Measurements from ENCODE around the gene PRKCZ.

DNA sequence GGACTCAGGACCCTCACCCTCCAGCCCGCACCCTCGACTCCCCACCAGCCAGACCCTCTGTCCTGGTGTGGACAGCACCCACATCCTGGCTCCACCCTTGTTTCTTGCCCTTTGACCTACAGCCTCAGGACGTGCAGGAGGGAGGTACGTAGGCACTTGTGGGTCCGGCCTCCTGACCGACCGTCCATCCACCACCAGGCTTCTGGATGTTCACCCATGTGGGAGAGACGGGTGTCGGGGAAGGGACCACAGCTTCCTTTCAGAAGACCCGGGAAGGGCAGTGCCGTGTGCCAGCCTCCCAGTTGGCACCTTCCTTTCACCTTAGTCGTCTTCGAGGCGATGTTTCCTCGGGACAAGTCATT is 61.4 kb downstream of the PRKCZ start:
- TF ChIP-seq, protein P1, sequence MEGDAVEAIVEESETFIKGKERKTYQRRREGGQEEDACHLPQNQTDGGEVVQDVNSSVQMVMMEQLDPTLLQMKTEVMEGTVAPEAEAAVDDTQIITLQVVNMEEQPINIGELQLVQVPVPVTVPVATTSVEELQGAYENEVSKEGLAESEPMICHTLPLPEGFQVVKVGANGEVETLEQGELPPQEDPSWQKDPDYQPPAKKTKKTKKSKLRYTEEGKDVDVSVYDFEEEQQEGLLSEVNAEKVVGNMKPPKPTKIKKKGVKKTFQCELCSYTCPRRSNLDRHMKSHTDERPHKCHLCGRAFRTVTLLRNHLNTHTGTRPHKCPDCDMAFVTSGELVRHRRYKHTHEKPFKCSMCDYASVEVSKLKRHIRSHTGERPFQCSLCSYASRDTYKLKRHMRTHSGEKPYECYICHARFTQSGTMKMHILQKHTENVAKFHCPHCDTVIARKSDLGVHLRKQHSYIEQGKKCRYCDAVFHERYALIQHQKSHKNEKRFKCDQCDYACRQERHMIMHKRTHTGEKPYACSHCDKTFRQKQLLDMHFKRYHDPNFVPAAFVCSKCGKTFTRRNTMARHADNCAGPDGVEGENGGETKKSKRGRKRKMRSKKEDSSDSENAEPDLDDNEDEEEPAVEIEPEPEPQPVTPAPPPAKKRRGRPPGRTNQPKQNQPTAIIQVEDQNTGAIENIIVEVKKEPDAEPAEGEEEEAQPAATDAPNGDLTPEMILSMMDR (IDR thresholded peaks at IDR 0.05), result no peak
- TF ChIP-seq POLR2A (IDR thresholded peaks at IDR 0.05) (no peak), POLR2AphosphoS5 (IDR thresholded peaks at IDR 0.05) (no peak)
